H9 (cell line): ENCODE measurements around the gene SPDYE6. TPM values are rescaled to one million over a fixed set of nuclear protein-coding genes. Genes with fewer than 3 reads are reported as not detected.
A peak's percentile ranks its signal among the peaks of the same experiment; 100 is the strongest.
"Not testable (repeated sequence)": the region's sequence is repeated elsewhere in the genome, so short reads cannot be mapped to it uniquely, and the experiment has no call there.

Experiments used
- DNase-seq: peaks from one replicate; pipeline ENCODE4 v3.0.0-alpha.2; 2017
- H2AFZ ChIP-seq: one replicate; pipeline ENCODE4 v1.6.1; 2013; ENCODE audit warnings: mild to moderate bottlenecking, low read length, control low read depth, moderate library complexity
- H2AK5ac ChIP-seq: 2 replicates; pipeline ENCODE4 v1.6.1; 2013; ENCODE audit warnings: low read length, control low read depth, mixed read lengths; ENCODE audit not compliant: insufficient read length
- H2BK120ac ChIP-seq: one replicate; pipeline ENCODE4 v1.6.1; 2013; ENCODE audit warnings: low read depth, mild to moderate bottlenecking, low read length, control low read depth, inconsistent platforms; ENCODE audit not compliant: poor library complexity, severe bottlenecking
- H2BK12ac ChIP-seq: 2 replicates; pipeline ENCODE4 v1.6.1; 2013; ENCODE audit warnings: low read length, control low read depth, mixed read lengths, low read depth; ENCODE audit not compliant: insufficient read length
- H2BK15ac ChIP-seq: 2 replicates; pipeline ENCODE4 v1.6.1; 2013; ENCODE audit warnings: low read depth, low read length, control low read depth
- H2BK20ac ChIP-seq: one replicate; pipeline ENCODE4 v1.6.1; 2013; ENCODE audit warnings: low read depth, mild to moderate bottlenecking, low read length, control low read depth, inconsistent platforms; ENCODE audit not compliant: poor library complexity, severe bottlenecking
- H2BK5ac ChIP-seq: 2 replicates; pipeline ENCODE4 v1.6.1; 2013; ENCODE audit warnings: low read length, control low read depth, mixed read lengths; ENCODE audit not compliant: insufficient read length
- H3K14ac ChIP-seq: 2 replicates; pipeline ENCODE4 v1.6.1; 2013; ENCODE audit warnings: low read length, control low read depth; ENCODE audit not compliant: insufficient read depth
- H3K18ac ChIP-seq: 2 replicates; pipeline ENCODE4 v1.6.1; 2013; ENCODE audit warnings: low read depth, mild to moderate bottlenecking, mixed read lengths, low read length, control low read depth; ENCODE audit not compliant: insufficient read length
- H3K23ac ChIP-seq: 2 replicates; pipeline ENCODE4 v1.6.1; 2013; ENCODE audit warnings: low read length, control low read depth, mixed read lengths, low read depth; ENCODE audit not compliant: insufficient read length
- H3K23me2 ChIP-seq: 2 replicates; pipeline ENCODE4 v1.6.1; 2013; ENCODE audit warnings: low read depth, mild to moderate bottlenecking, mixed read lengths, low read length, control low read depth; ENCODE audit not compliant: insufficient read length, poor library complexity, severe bottlenecking
- H3K27ac ChIP-seq: 2 replicates; pipeline ENCODE4 v1.5.1; 2013; ENCODE audit warnings: low read length, control low read depth, mixed read lengths, low read depth; ENCODE audit not compliant: insufficient read length
- H3K27me3 ChIP-seq: 2 replicates; pipeline ENCODE4 v1.6.1; 2013; ENCODE audit warnings: low read length, control low read depth, inconsistent platforms; ENCODE audit not compliant: insufficient read depth
- H3K4ac ChIP-seq: 2 replicates; pipeline ENCODE4 v1.6.1; 2013; ENCODE audit warnings: low read depth, mild to moderate bottlenecking, control low read depth, inconsistent platforms, low read length, moderate library complexity
- H3K4me1 ChIP-seq: 2 replicates; pipeline ENCODE4 v1.6.1; 2013; ENCODE audit warnings: low read length, control low read depth, inconsistent platforms; ENCODE audit not compliant: insufficient read depth
- H3K4me2 ChIP-seq: 2 replicates; pipeline ENCODE4 v1.6.1; 2013; ENCODE audit warnings: low read length, control low read depth, mixed read lengths; ENCODE audit not compliant: insufficient read length, insufficient read depth
- H3K56ac ChIP-seq: 2 replicates; pipeline ENCODE4 v1.6.1; 2013; ENCODE audit warnings: low read depth, mild to moderate bottlenecking, mixed read lengths, low read length, control low read depth; ENCODE audit not compliant: insufficient read length
- H3K79me1 ChIP-seq: 2 replicates; pipeline ENCODE4 v1.6.1; 2013; ENCODE audit warnings: low read depth, mild to moderate bottlenecking, moderate library complexity, low read length, control low read depth, inconsistent platforms; ENCODE audit not compliant: insufficient read depth, poor library complexity, severe bottlenecking
- H3K79me2 ChIP-seq: 2 replicates; pipeline ENCODE4 v1.6.1; 2013; ENCODE audit warnings: low read length, control low read depth, inconsistent platforms; ENCODE audit not compliant: insufficient read depth
- H3K9ac ChIP-seq: 2 replicates; pipeline ENCODE4 v1.6.1; 2013; ENCODE audit warnings: low read length, control low read depth, mixed read lengths; ENCODE audit not compliant: insufficient read length; ENCODE audit errors: extremely low read depth
- H3K9me3 ChIP-seq: one replicate; pipeline ENCODE4 v1.6.1; 2013; ENCODE audit warnings: low read depth, low read length, inconsistent platforms; ENCODE audit not compliant: control insufficient read depth
- H3T11ph ChIP-seq: one replicate; pipeline ENCODE4 v1.6.1; 2013; ENCODE audit warnings: mild to moderate bottlenecking, low read length, control low read depth, inconsistent platforms
- H4K20me1 ChIP-seq: one replicate; pipeline ENCODE4 v1.6.1; 2013; ENCODE audit not compliant: control insufficient read depth, insufficient read length, insufficient read depth
- H4K5ac ChIP-seq: 2 replicates; pipeline ENCODE4 v1.6.1; 2013; ENCODE audit warnings: low read depth, mild to moderate bottlenecking, mixed read lengths, low read length, control low read depth; ENCODE audit not compliant: insufficient read length
- H4K8ac ChIP-seq: replicated peaks from 2 replicates; pipeline ENCODE4 v1.6.1; 2013; ENCODE audit warnings: low read length, control low read depth, mixed read lengths, low read depth; ENCODE audit not compliant: insufficient read length
- H4K91ac ChIP-seq: 2 replicates; pipeline ENCODE4 v1.6.1; 2013; ENCODE audit warnings: low read depth, mild to moderate bottlenecking, moderate library complexity, mixed read lengths, low read length, control low read depth; ENCODE audit not compliant: insufficient read length
- H3K27ac Mint-ChIP-seq, 3 experiments: 2 replicates in 2 of 3; 3 replicates in 1 of 3; pipeline ENCODE4 v1.8.0; 2020 to 2021; ENCODE audit warnings: mixed read lengths in 3 of 3, mild to moderate bottlenecking in 1 of 3, moderate library complexity in 1 of 3
- H3K27me3 Mint-ChIP-seq: 2 replicates; pipeline ENCODE4 v1.8.0; 2021; ENCODE audit warnings: low read depth, mild to moderate bottlenecking, moderate library complexity, mixed read lengths
- H3K36me3 Mint-ChIP-seq, 3 experiments: 2 replicates in 2 of 3; 3 replicates in 1 of 3; pipeline ENCODE4 v1.8.0; 2020 to 2021; ENCODE audit warnings: low read depth in 3 of 3, mixed read lengths in 3 of 3; ENCODE audit not compliant: insufficient read depth in 1 of 3
- H3K4me1 Mint-ChIP-seq, 2 experiments: 2 replicates each; pipeline ENCODE4 v1.8.0; 2020; ENCODE audit warnings: mixed read lengths in 2 of 2
- H3K4me3 Mint-ChIP-seq, 2 experiments: 2 replicates in 1 of 2; 3 replicates in 1 of 2; pipeline ENCODE4 v1.8.0; 2020 to 2021; ENCODE audit warnings: mild to moderate bottlenecking in 2 of 2, mixed read lengths in 2 of 2, moderate library complexity in 1 of 2
- H3K9me3 Mint-ChIP-seq, 2 experiments: 2 replicates in 1 of 2; 3 replicates in 1 of 2; pipeline ENCODE4 v1.8.0; 2020; ENCODE audit warnings: mild to moderate bottlenecking in 2 of 2, mixed read lengths in 2 of 2, moderate library complexity in 1 of 2
- WGBS: extraction: QIAGEN DNeasy Blood & Tissue Kit; methylation state at CpG from one replicate; pipeline ENCODE4 v1.1.7; 2013; ENCODE audit warnings: missing lambda C conversion rate, low lambda C conversion rate, mixed read lengths; ENCODE audit not compliant: insufficient read length; ENCODE audit errors: extremely low coverage; 5-methylcytosine and 5-hydroxymethylcytosine counted together
- total RNA-seq: library from RNA; stranded (reverse); gene quantifications from 2 replicates; pipeline ENCODE4 v1.2.1, GENCODE V29; 2021

The SPDYE6 gene
- total RNA-seq, 1 experiment from 2014 or later: not detected

DNA sequence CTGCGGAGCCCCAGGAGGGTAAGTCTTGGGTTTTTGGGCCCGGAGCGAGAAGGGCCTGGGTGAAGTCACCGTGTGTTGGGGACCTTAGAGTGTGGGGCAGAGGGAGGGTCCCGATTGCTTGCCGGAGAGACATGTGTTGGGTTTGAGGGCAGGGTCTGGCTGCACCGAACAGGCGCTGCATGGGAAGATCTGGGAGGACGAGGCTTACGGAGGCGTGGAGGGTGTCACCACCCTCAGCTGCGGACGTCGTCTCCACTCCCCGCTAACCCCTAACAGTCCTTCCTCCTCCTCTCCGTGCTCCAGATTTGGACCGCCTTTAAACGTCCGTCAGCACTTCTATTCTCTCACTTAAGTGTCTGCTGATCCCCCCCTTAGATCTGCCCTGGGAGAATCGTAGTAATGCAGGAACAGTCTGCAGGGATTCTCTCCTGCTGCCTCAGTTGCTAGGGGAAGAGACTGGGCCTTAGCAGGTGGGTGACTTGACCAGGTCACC is 8.2 kb upstream of the SPDYE6 start:
- not testable (repeated sequence) for H2AK5ac ChIP-seq, H3K27ac ChIP-seq, H3K27me3 ChIP-seq, H3K23me2 ChIP-seq, H3K27me3 Mint-ChIP-seq, H3K23ac ChIP-seq, H3K79me1 ChIP-seq, H3K79me2 ChIP-seq, H3K4ac ChIP-seq, H2BK12ac ChIP-seq, H2BK120ac ChIP-seq, H2BK5ac ChIP-seq, H4K5ac ChIP-seq, H4K8ac ChIP-seq, H3T11ph ChIP-seq, H4K91ac ChIP-seq, H3K9me3 Mint-ChIP-seq, H4K20me1 ChIP-seq, H3K18ac ChIP-seq, H3K4me1 Mint-ChIP-seq, DNase-seq, H3K9ac ChIP-seq, H3K14ac ChIP-seq, H2BK20ac ChIP-seq, H2BK15ac ChIP-seq, H2AFZ ChIP-seq, H3K9me3 ChIP-seq, H3K4me1 ChIP-seq, H3K56ac ChIP-seq
- Mint-ChIP-seq H3K27ac (peak overlapping the region in 1 of 3 experiments; percentile 85; a peak in 2 of 7 replicates), H3K36me3 (peaks cover 15 to 23% (median 23%) of the 10 kb centered on the region in 3 experiments; a peak in 6 of 7 replicates), H3K4me3 (peak overlapping the region; percentile 90 to 95)
- WGBS: no CpG with 5 or more reads among the region's 20 CpGs
- peak overlapping the region; percentile 60 for H3K4me2 ChIP-seq
